ENCODE data around the gene CDH6.

The CDH6 gene

DNA sequence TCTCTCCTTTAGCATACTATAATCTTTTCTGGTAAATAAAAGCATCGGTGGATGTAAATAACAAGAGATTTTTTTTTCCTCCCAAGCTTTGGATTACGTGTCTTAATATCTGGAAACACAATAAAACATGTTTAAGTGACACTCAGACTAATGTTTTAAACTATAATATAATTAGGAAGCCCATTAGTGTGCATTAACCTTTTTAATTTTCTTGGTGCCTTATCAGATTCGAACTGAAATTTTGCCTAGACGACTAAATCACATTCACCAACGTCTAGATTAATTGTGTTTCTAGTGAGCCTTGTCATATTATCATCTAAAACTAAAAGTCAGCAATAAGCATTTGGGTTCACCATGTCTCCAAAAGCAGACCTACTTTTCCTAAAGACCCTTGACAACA is 110.2 kb downstream of the CDH6 start:
- Histone ChIP-seq H3K9ac (ENCODE audit: insufficient read length, low read depth) (no peak overlapping the region), H3K27me3 (ENCODE audit: insufficient read depth, insufficient read length) (no peaks in the 10 kb centered on the region), H3K4me3 (ENCODE audit: insufficient read length, low read depth) (no peak overlapping the region), H3K36me3 (ENCODE audit: insufficient read depth, insufficient read length, low read length) (no peaks in the 10 kb centered on the region), H3K4me1 (ENCODE audit: insufficient read depth, insufficient read length) (no peaks in the 10 kb centered on the region), H3K9me3 (ENCODE audit: insufficient read depth, low read length) (no peaks in the 10 kb centered on the region)
- no peak for DNase-seq (ENCODE audit: low read depth, low spot score)
- no peak for TF ChIP-seq SUZ12 (IDR thresholded peaks at IDR 0.05; ENCODE audit: extremely low read depth, insufficient read depth, insufficient read length)
- no peak for TF ChIP-seq YY1 (IDR thresholded peaks at IDR 0.05; ENCODE audit: insufficient read depth, insufficient read length)
- TF ChIP-seq ZNF274 (IDR thresholded peaks at IDR 0.05; ENCODE audit: low read depth, low read length) = no peak

DNA sequence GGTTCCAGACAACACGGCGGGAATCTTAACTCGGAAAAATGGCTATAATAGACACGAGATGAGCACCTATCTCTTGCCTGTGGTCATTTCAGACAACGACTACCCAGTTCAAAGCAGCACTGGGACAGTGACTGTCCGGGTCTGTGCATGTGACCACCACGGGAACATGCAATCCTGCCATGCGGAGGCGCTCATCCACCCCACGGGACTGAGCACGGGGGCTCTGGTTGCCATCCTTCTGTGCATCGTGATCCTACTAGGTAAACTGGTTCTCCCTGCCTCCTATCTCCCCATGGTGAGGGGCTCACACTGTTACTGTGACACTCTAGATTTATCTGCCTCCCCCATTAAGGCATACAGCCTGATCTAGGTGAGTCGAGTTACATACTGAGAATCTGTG is 124.2 kb downstream of the CDH6 start:
- Histone ChIP-seq H3K27me3 (ENCODE audit: insufficient read depth, insufficient read length) (no peaks in the 10 kb centered on the region), H3K9me3 (ENCODE audit: insufficient read depth, low read length) (no peaks in the 10 kb centered on the region), H3K36me3 (ENCODE audit: insufficient read depth, insufficient read length, low read length) (no peaks in the 10 kb centered on the region), H3K4me3 (ENCODE audit: insufficient read length, low read depth) (no peak overlapping the region), H3K9ac (ENCODE audit: insufficient read length, low read depth) (no peak overlapping the region), H3K4me1 (ENCODE audit: insufficient read depth, insufficient read length) (peaks cover 2% of the 10 kb centered on the region)
- no peak for DNase-seq (ENCODE audit: low read depth, low spot score)
- no peak for TF ChIP-seq ZNF274 (IDR thresholded peaks at IDR 0.05; ENCODE audit: low read depth, low read length)
- no peak for TF ChIP-seq SUZ12 (IDR thresholded peaks at IDR 0.05; ENCODE audit: extremely low read depth, insufficient read depth, insufficient read length)
- TF ChIP-seq YY1 (IDR thresholded peaks at IDR 0.05; ENCODE audit: insufficient read depth, insufficient read length) = no peak

DNA sequence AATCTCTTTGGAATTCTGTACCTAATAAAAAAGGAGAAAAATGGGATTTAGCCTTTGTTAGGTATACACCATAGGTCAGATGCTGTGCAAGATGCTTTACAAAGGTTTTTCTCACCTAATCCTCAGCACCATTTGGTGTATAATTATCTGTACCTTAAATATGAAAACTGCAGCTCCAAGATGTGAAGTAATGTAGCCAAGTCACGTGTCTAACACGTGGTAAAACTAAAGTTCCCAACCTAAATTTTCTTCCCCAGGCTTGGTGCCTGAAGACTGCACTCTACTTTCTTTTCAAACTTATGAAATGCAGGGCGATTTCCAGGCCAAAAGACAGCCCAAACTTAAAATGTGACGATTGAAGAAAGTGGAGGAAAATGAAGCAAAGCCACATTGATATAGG is 125.8 kb downstream of the CDH6 start:
- Histone ChIP-seq H3K4me1 (ENCODE audit: insufficient read depth, insufficient read length) (peaks cover 2% of the 10 kb centered on the region), H3K36me3 (ENCODE audit: insufficient read depth, insufficient read length, low read length) (no peaks in the 10 kb centered on the region), H3K9ac (ENCODE audit: insufficient read length, low read depth) (no peak overlapping the region), H3K27me3 (ENCODE audit: insufficient read depth, insufficient read length) (no peaks in the 10 kb centered on the region), H3K4me3 (ENCODE audit: insufficient read length, low read depth) (no peak overlapping the region), H3K9me3 (ENCODE audit: insufficient read depth, low read length) (no peaks in the 10 kb centered on the region)
- no peak for DNase-seq (ENCODE audit: low read depth, low spot score)
- TF ChIP-seq SUZ12 (IDR thresholded peaks at IDR 0.05; ENCODE audit: extremely low read depth, insufficient read depth, insufficient read length) (no peak), ZNF274 (IDR thresholded peaks at IDR 0.05; ENCODE audit: low read depth, low read length) (no peak), YY1 (IDR thresholded peaks at IDR 0.05; ENCODE audit: insufficient read depth, insufficient read length) (no peak)

DNA sequence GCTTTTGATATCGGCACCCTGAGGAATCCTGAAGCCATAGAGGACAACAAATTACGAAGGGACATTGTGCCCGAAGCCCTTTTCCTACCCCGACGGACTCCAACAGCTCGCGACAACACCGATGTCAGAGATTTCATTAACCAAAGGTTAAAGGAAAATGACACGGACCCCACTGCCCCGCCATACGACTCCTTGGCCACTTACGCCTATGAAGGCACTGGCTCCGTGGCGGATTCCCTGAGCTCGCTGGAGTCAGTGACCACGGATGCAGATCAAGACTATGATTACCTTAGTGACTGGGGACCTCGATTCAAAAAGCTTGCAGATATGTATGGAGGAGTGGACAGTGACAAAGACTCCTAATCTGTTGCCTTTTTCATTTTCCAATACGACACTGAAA is 129.5 kb downstream of the CDH6 start:
- no peaks in the 10 kb centered on the region for H3K27me3 ChIP-seq (ENCODE audit: insufficient read depth, insufficient read length)
- no peak for TF ChIP-seq ZNF274 (IDR thresholded peaks at IDR 0.05; ENCODE audit: low read depth, low read length)
- no peak for TF ChIP-seq SUZ12 (IDR thresholded peaks at IDR 0.05; ENCODE audit: extremely low read depth, insufficient read depth, insufficient read length)

DNA sequence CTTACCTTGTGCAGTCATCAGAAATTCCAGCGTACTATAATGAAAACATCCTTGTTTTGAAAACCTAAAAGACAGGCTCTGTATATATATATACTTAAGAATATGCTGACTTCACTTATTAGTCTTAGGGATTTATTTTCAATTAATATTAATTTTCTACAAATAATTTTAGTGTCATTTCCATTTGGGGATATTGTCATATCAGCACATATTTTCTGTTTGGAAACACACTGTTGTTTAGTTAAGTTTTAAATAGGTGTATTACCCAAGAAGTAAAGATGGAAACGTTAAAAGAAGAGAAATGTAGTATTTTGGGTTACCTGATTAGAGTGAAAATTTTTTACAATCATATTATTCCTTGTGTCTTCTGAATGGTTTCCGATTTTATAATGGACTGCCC is 131.4 kb downstream of the CDH6 start:
- Histone ChIP-seq H3K9me3 (ENCODE audit: insufficient read depth, low read length) (no peaks in the 10 kb centered on the region), H3K4me1 (ENCODE audit: insufficient read depth, insufficient read length) (peaks cover 2% of the 10 kb centered on the region), H3K9ac (ENCODE audit: insufficient read length, low read depth) (no peak overlapping the region), H3K27me3 (ENCODE audit: insufficient read depth, insufficient read length) (no peaks in the 10 kb centered on the region), H3K4me3 (ENCODE audit: insufficient read length, low read depth) (no peak overlapping the region), H3K36me3 (ENCODE audit: insufficient read depth, insufficient read length, low read length) (no peaks in the 10 kb centered on the region)
- no peak for DNase-seq (ENCODE audit: low read depth, low spot score)
- TF ChIP-seq YY1 (IDR thresholded peaks at IDR 0.05; ENCODE audit: insufficient read depth, insufficient read length) (no peak), SUZ12 (IDR thresholded peaks at IDR 0.05; ENCODE audit: extremely low read depth, insufficient read depth, insufficient read length) (no peak), ZNF274 (IDR thresholded peaks at IDR 0.05; ENCODE audit: low read depth, low read length) (no peak)

More for the DNA sequence above, 129.5 kb downstream of the CDH6 start:
- Histone ChIP-seq H3K4me1 (ENCODE audit: insufficient read depth, insufficient read length) (peaks cover 2% of the 10 kb centered on the region), H3K4me3 (ENCODE audit: insufficient read length, low read depth) (no peak overlapping the region), H3K36me3 (ENCODE audit: insufficient read depth, insufficient read length, low read length) (no peaks in the 10 kb centered on the region), H3K9ac (ENCODE audit: insufficient read length, low read depth) (no peak overlapping the region), H3K9me3 (ENCODE audit: insufficient read depth, low read length) (no peaks in the 10 kb centered on the region)
- DNase-seq (ENCODE audit: low read depth, low spot score) = no peak

DNA sequence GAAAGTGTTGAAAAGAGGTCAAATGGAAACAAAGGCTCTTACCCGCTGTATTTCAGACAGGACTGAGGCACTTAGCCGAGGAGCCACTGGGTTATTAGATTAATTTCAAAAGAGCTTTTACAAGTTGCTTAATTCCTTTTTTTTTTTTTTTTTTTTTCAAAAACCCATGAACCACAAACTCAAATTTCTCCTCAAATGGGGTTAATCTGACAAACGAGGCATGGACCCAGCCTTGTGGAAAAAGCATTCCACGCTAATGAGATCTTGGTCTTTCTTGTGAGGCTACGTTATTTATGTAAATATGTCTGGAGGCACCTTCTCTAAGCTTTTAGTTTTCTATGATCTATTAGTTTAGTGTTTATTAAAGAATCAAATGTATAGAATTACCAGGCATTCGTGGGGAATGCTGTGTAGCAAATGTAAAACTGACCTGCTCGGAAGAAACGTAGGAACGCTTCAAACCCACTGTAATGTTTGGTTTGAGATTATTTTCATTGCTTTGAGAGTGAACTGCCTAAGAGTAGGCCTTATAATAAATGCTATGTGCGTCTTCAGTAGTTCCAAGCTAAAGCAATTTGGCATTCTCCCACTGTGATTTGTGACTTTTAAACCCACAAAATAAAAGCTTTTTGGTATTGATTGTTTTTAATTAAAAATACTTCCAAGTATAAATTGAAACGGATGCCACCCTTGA is 134.7 kb downstream of the CDH6 start:
- Histone ChIP-seq H3K27me3 (ENCODE audit: insufficient read depth, insufficient read length) (no peaks in the 10 kb centered on the region), H3K9me3 (ENCODE audit: insufficient read depth, low read length) (no peaks in the 10 kb centered on the region), H3K9ac (ENCODE audit: insufficient read length, low read depth) (no peak overlapping the region), H3K36me3 (ENCODE audit: insufficient read depth, insufficient read length, low read length) (no peaks in the 10 kb centered on the region), H3K4me3 (ENCODE audit: insufficient read length, low read depth) (no peak overlapping the region), H3K4me1 (ENCODE audit: insufficient read depth, insufficient read length) (no peaks in the 10 kb centered on the region)
- no peak for DNase-seq (ENCODE audit: low read depth, low spot score)
- TF ChIP-seq YY1 (IDR thresholded peaks at IDR 0.05; ENCODE audit: insufficient read depth, insufficient read length) = no peak

DNA sequence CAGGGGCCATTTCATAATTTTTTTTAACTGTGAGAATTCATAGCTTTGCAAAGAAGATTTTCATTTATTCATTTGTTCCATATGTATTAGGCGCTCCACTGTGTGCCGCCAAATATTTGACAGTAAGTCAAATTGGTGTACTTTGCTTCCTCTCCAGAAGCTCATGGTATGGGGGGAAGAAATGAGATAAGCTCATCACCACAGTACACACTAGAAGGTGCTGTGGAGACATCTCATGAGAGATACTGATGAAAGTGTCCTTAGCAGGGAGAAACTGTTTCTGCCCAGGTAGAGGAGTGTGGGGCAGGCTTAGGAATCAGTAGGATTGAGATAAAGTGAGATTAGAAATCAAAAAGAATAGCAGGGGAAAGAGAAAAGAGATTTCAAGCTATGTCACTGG is 136.2 kb downstream of the CDH6 start:
- H3K9ac ChIP-seq (ENCODE audit: insufficient read length, low read depth) = no peak overlapping the region
- no peaks in the 10 kb centered on the region for H3K27me3 ChIP-seq (ENCODE audit: insufficient read depth, insufficient read length)
- no peak for TF ChIP-seq ZNF274 (IDR thresholded peaks at IDR 0.05; ENCODE audit: low read depth, low read length)
- no peak for TF ChIP-seq YY1 (IDR thresholded peaks at IDR 0.05; ENCODE audit: insufficient read depth, insufficient read length)
- TF ChIP-seq SUZ12 (IDR thresholded peaks at IDR 0.05; ENCODE audit: extremely low read depth, insufficient read depth, insufficient read length) = no peak
- no peak overlapping the region for H3K4me3 ChIP-seq (ENCODE audit: insufficient read length, low read depth)
- no peak for DNase-seq (ENCODE audit: low read depth, low spot score)
- no peaks in the 10 kb centered on the region for H3K4me1 ChIP-seq (ENCODE audit: insufficient read depth, insufficient read length)
- H3K36me3 ChIP-seq (ENCODE audit: insufficient read depth, insufficient read length, low read length) = no peaks in the 10 kb centered on the region
- no peaks in the 10 kb centered on the region for H3K9me3 ChIP-seq (ENCODE audit: insufficient read depth, low read length)

All from NT2/D1 (cell line).